IMR-90 (cell line): Measurements from ENCODE around the gene EHF. TPM values are rescaled to one million over a fixed set of nuclear protein-coding genes. Genes with fewer than 3 reads are reported as not detected.

ENCODE experiments used
- ATAC-seq: fragments of 200-7000 bp; cut with Tn5 transposase; 2 replicates; pipeline ENCODE4 v1.9.1; 2020; ENCODE audit warnings: low read depth, mild to moderate bottlenecking, moderate library complexity
- BruUV-seq: library from RNA; stranded (reverse); fragments of 400-500 nt; replicated peaks from 2 replicates; lab custom pipeline; 2021; lab: Mats Ljungman, UMichigan
- CTCF ChIA-PET: fragments of 300-600 bp; formaldehyde crosslinking; extraction: SDS; loops from one replicate; lab custom pipeline; 2021; ENCODE audit warnings: antibody characterized with exemption; lab: Yijun Ruan, JAX
- POLR2A ChIA-PET: fragments of 300-600 bp; sonication (Branson Sonifier 250); formaldehyde crosslinking; loops from one replicate; lab custom pipeline; 2022; ENCODE audit warnings: antibody characterized with exemption; ENCODE audit not compliant: unreplicated experiment; lab: Charles Lee
- DNase-seq: peaks from one replicate; pipeline ENCODE4 v3.0.0; 2013
- H2AFZ ChIP-seq: replicated peaks from 2 replicates; pipeline ENCODE3; 2013; ENCODE audit warnings: low read length, mild to moderate bottlenecking; ENCODE audit not compliant: poor library complexity
- H2AK5ac ChIP-seq: 2 replicates; pipeline ENCODE4 v1.6.1; 2013; ENCODE audit warnings: low read depth, low read length, inconsistent platforms
- H2AK9ac ChIP-seq: replicated peaks from 2 replicates; pipeline ENCODE3; 2013; ENCODE audit warnings: mild to moderate bottlenecking, low read depth, low read length, moderate library complexity; ENCODE audit not compliant: poor library complexity
- H2BK120ac ChIP-seq: 2 replicates; pipeline ENCODE4 v1.6.1; 2013; ENCODE audit warnings: low read depth, low read length, inconsistent platforms
- H2BK15ac ChIP-seq: 3 replicates; pipeline ENCODE4 v1.6.1; 2013; ENCODE audit warnings: low read depth, low read length, inconsistent platforms
- H2BK20ac ChIP-seq: 2 replicates; pipeline ENCODE4 v1.6.1; 2013; ENCODE audit warnings: low read depth, mild to moderate bottlenecking, inconsistent platforms, low read length, moderate library complexity
- H2BK5ac ChIP-seq: 2 replicates; pipeline ENCODE4 v1.6.1; 2013; ENCODE audit warnings: mild to moderate bottlenecking, low read depth, low read length, inconsistent platforms; ENCODE audit not compliant: poor library complexity, severe bottlenecking
- H3K14ac ChIP-seq: replicated peaks from 2 replicates; pipeline ENCODE4 v1.6.1; 2013; ENCODE audit warnings: low read depth, low read length, inconsistent platforms
- H3K18ac ChIP-seq: 2 replicates; pipeline ENCODE4 v1.6.1; 2013; ENCODE audit warnings: low read depth, low read length, control low read depth
- H3K23ac ChIP-seq: 2 replicates; pipeline ENCODE4 v1.6.1; 2013; ENCODE audit warnings: low read depth, low read length, inconsistent platforms
- H3K27ac ChIP-seq: 2 replicates; pipeline ENCODE4 v1.5.1; 2013; ENCODE audit warnings: mild to moderate bottlenecking, control low read depth, low read length; ENCODE audit not compliant: insufficient read depth
- H3K27me3 ChIP-seq: 2 replicates; pipeline ENCODE4 v1.6.1; 2013; ENCODE audit warnings: low read length; ENCODE audit not compliant: control insufficient read depth, insufficient read depth
- H3K36me3 ChIP-seq: 2 replicates; pipeline ENCODE4 v1.6.1; 2013; ENCODE audit warnings: low read length, mixed read lengths; ENCODE audit not compliant: control insufficient read depth, insufficient read depth
- H3K4ac ChIP-seq: 2 replicates; pipeline ENCODE4 v1.6.1; 2013; ENCODE audit warnings: low read depth, low read length, inconsistent platforms
- H3K4me1 ChIP-seq: 2 replicates; pipeline ENCODE4 v1.6.1; 2013; ENCODE audit warnings: low read length, mixed read lengths; ENCODE audit not compliant: control insufficient read depth, insufficient read depth
- H3K4me2 ChIP-seq: 2 replicates; pipeline ENCODE4 v1.6.1; 2013; ENCODE audit warnings: low read depth, mild to moderate bottlenecking, control low read depth, low read length, moderate library complexity
- H3K4me3 ChIP-seq: 2 replicates; pipeline ENCODE4 v1.5.1; 2013; ENCODE audit warnings: low read depth, mild to moderate bottlenecking, control low read depth, low read length, moderate library complexity; ENCODE audit not compliant: insufficient read depth
- H3K56ac ChIP-seq: 2 replicates; pipeline ENCODE4 v1.6.1; 2013; ENCODE audit warnings: low read length, inconsistent platforms; ENCODE audit not compliant: insufficient read depth; ENCODE audit errors: extremely low read depth
- H3K79me1 ChIP-seq, 2 experiments: 2 replicates each; pipeline ENCODE4 v1.6.1; 2013; ENCODE audit warnings: low read length in 2 of 2, inconsistent platforms in 1 of 2, low read depth in 1 of 2
- H3K9ac ChIP-seq: 2 replicates; pipeline ENCODE4 v1.6.1; 2013; ENCODE audit warnings: low read depth, low read length, control low read depth
- H3K9me1 ChIP-seq: 2 replicates; pipeline ENCODE4 v1.6.1; 2013; ENCODE audit warnings: low read length, inconsistent platforms; ENCODE audit not compliant: insufficient read depth
- H3K9me3 ChIP-seq: 2 replicates; pipeline ENCODE4 v1.6.1; 2013; ENCODE audit warnings: low read length; ENCODE audit not compliant: control insufficient read depth, insufficient read depth
- H4K20me1 ChIP-seq: 2 replicates; pipeline ENCODE4 v1.6.1; 2013; ENCODE audit warnings: low read length, inconsistent platforms; ENCODE audit not compliant: insufficient read depth
- H4K5ac ChIP-seq: 2 replicates; pipeline ENCODE4 v1.6.1; 2013; ENCODE audit warnings: mild to moderate bottlenecking, low read depth, low read length, control low read depth
- H4K8ac ChIP-seq, 2 experiments: 2 replicates each; pipeline ENCODE4 v1.6.1; 2013; ENCODE audit warnings: low read depth in 2 of 2, low read length in 2 of 2, control low read depth in 1 of 2, inconsistent platforms in 1 of 2
- H4K91ac ChIP-seq: 2 replicates; pipeline ENCODE4 v1.6.1; 2013; ENCODE audit warnings: low read depth, low read length, inconsistent platforms; ENCODE audit not compliant: insufficient read depth
- BHLHE40 ChIP-seq: fragments of 150-350 bp; IDR thresholded peaks from 2 replicates; pipeline ENCODE4 v1.6.1; 2016; ENCODE audit warnings: mild to moderate bottlenecking, low read depth, low read length
- CEBPB ChIP-seq: IDR thresholded peaks from 2 replicates; pipeline ENCODE4 v1.6.1; 2012; ENCODE audit warnings: low read depth, low read length, improper control_type of control experiment
- CHD1 ChIP-seq: IDR thresholded peaks from 2 replicates; pipeline ENCODE4 v1.6.1; 2012; ENCODE audit warnings: low read depth, low read length, improper control_type of control experiment
- CTCF ChIP-seq: conservative IDR thresholded peaks from 2 replicates; pipeline ENCODE4 v1.5.1; 2012; ENCODE audit warnings: mild to moderate bottlenecking, low read depth, low read length, improper control_type of control experiment
- ELK1 ChIP-seq: fragments of 150-350 bp; IDR thresholded peaks from 2 replicates; pipeline ENCODE4 v1.6.1; 2016; ENCODE audit warnings: low read depth, mild to moderate bottlenecking, low read length, moderate library complexity, borderline replicate concordance
- FOS ChIP-seq: fragments of 150-350 bp; IDR thresholded peaks from 2 replicates; pipeline ENCODE4 v1.6.1; 2016; ENCODE audit warnings: low read depth, low read length
- MAFK ChIP-seq: IDR thresholded peaks from 2 replicates; pipeline ENCODE4 v1.6.1; 2012; ENCODE audit warnings: low read depth, low read length, improper control_type of control experiment
- MAZ ChIP-seq: IDR thresholded peaks from 2 replicates; pipeline ENCODE4 v1.6.1; 2012; ENCODE audit warnings: low read depth, mild to moderate bottlenecking, low read length, improper control_type of control experiment, moderate library complexity, borderline replicate concordance
- MXI1 ChIP-seq: IDR thresholded peaks from 2 replicates; pipeline ENCODE4 v1.6.1; 2012; ENCODE audit warnings: low read depth, mild to moderate bottlenecking, low read length, moderate library complexity, borderline replicate concordance
- NFE2L2 ChIP-seq: fragments of 150-350 bp; IDR thresholded peaks from 2 replicates; pipeline ENCODE4 v1.6.1; 2016; ENCODE audit warnings: low read depth, mild to moderate bottlenecking, low read length
- POLR2A ChIP-seq: IDR thresholded peaks from 2 replicates; pipeline ENCODE4 v1.6.1; 2012; ENCODE audit warnings: mild to moderate bottlenecking, low read depth, low read length
- RAD21 ChIP-seq: IDR thresholded peaks from 2 replicates; pipeline ENCODE4 v1.6.1; 2012; ENCODE audit warnings: low read length, improper control_type of control experiment
- RCOR1 ChIP-seq: IDR thresholded peaks from 2 replicates; pipeline ENCODE4 v1.6.1; 2012; ENCODE audit warnings: mild to moderate bottlenecking, low read length, improper control_type of control experiment; ENCODE audit not compliant: insufficient replicate concordance
- RFX5 ChIP-seq: IDR thresholded peaks from 2 replicates; pipeline ENCODE4 v1.8.0; 2012; ENCODE audit warnings: low read depth, mild to moderate bottlenecking, low read length, moderate library complexity
- SMC3 ChIP-seq: fragments of 150-350 bp; IDR thresholded peaks from 2 replicates; pipeline ENCODE4 v1.6.1; 2016; ENCODE audit warnings: low read depth, mild to moderate bottlenecking, antibody characterized with exemption, low read length, moderate library complexity
- WGBS, 2 experiments: methylation state at CpG; one replicate each; pipeline versions ENCODE4 v1.1.5 to v1.1.7; 2013; ENCODE audit warnings: missing lambda C conversion rate in 2 of 2; ENCODE audit not compliant: insufficient read length in 1 of 2; ENCODE audit errors: extremely low coverage in 2 of 2; 5-methylcytosine and 5-hydroxymethylcytosine counted together
- dilution Hi-C: fragments of 300-500 bp; cut with HindIII; formaldehyde crosslinking; loops from one replicate; pipeline ENCODE4 v1.14.3; 2018; ENCODE audit warnings: low sequenced_read_pairs; ENCODE audit not compliant: unreplicated experiment
- in situ Hi-C: fragments of 300-500 bp; cut with MboI; formaldehyde crosslinking; loops from 3 replicates; pipeline ENCODE4 v1.14.3; 2019; ENCODE audit warnings: low sequenced_read_pairs, inconsistent platforms, mixed read lengths
- intact Hi-C: fragments of 100-400 bp; cut with micrococcal nuclease; formaldehyde crosslinking; loops from 2 replicates; pipeline ENCODE4 v1.10.0; 2022
- polyA plus RNA-seq, 3 experiments: library from polyadenylated mRNA; depleted of rRNA; stranded (reverse); fragments of >200 nt; gene quantifications; 2 replicates each; pipeline ENCODE4 v1.2.3, GENCODE V29; 2012; ENCODE audit warnings: low replicate concordance in 1 of 3
- total RNA-seq: library from RNA; depleted of rRNA; stranded (reverse); fragments of >200 nt; gene quantifications from 2 replicates; pipeline ENCODE4 v1.2.3, GENCODE V29; 2012
- TF ChIP-seq, protein P1 (sequence below): fragments of 150-350 bp; IDR thresholded peaks from 2 replicates; pipeline ENCODE4 v1.6.1; 2017; ENCODE audit warnings: mild to moderate bottlenecking, antibody characterized with exemption, low read length, low read depth

EHF gene
- total and polyA plus RNA-seq, 2 of the 4 experiments (the other 2 are of a cell fraction), result under 0.01 TPM; not detected in 1

DNA sequence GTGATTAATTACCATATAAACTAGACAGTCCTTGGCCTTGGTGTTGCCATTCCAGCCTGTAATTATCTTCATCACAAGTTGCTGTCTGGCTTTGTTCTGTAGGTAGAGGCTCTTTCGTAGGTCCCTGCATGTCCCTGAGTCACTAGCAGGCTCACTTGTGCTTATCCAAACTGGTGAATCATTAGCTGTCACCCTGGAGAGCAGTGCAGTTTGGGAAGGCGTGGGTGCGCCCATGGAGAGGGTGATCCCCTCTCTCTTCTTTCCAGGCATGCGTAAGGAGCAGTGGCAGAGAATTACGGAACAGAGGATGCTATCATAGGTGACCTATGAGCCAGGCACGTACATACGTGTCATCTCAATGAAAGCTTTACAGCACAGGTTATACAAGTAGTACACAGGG lies 11.0 kb upstream of the EHF start:
- H2BK15ac ChIP-seq, result no peak overlapping the region
- CTCF ChIA-PET, result no interaction called here
- no peak for DNase-seq

More for the DNA sequence above, 11.0 kb upstream of the EHF start:
- H3K4me2 ChIP-seq, result no peak overlapping the region
- no peaks in the 10 kb centered on the region; the same call in 1 of the 2 replicates for H3K27me3 ChIP-seq
- H2BK20ac ChIP-seq, result no peak overlapping the region
- H2AK5ac ChIP-seq, result peak overlapping the region; percentile 24; the same call in 1 of the 2 replicates
- H3K4ac ChIP-seq, result no peak overlapping the region
- no peak overlapping the region for H3K4me3 ChIP-seq
- no peak overlapping the region; the same call in 1 of the 2 replicates for H3K14ac ChIP-seq
- H4K20me1 ChIP-seq, result no peaks in the 10 kb centered on the region
- H3K9ac ChIP-seq, result no peak overlapping the region
- H4K91ac ChIP-seq, result no peak overlapping the region
- no peak; the same call in 1 of the 2 replicates for ATAC-seq
- no peak overlapping the region for H2AK9ac ChIP-seq
- no peak overlapping the region for H3K56ac ChIP-seq
- no TSS peak for BruUV-seq
- peak overlapping the region; percentile 34 for H2AFZ ChIP-seq
- no peaks in the 10 kb centered on the region for H3K36me3 ChIP-seq
- H3K27ac ChIP-seq, result no peak overlapping the region
- no peak overlapping the region for H2BK120ac ChIP-seq
- 93% methylated on average over 2 of the region's 7 CpGs; no CpG with 5 or more reads in 1 of the 2 experiments for WGBS, 2 experiments
- H3K23ac ChIP-seq, result no peak overlapping the region
- POLR2A ChIA-PET, result no interaction called here
- intact Hi-C loops, result no loop called here
- H3K4me1 ChIP-seq, result peaks cover 3% of the 10 kb centered on the region; the same call in 1 of the 2 replicates
- H3K18ac ChIP-seq, result no peak overlapping the region
- dilution Hi-C loops, result no loop called here
- no peaks in the 10 kb centered on the region for H3K79me1 ChIP-seq
- TF ChIP-seq RFX5 (no peak), FOS (no peak), BHLHE40 (no peak), CHD1 (no peak), ELK1 (no peak), POLR2A (no peak), NFE2L2 (no peak), SMC3 (no peak), MAFK (no peak), MAZ (no peak), RAD21 (no peak), CEBPB (no peak), CTCF (no peak), MXI1 (no peak), RCOR1 (no peak)
- TF ChIP-seq, protein P1, sequence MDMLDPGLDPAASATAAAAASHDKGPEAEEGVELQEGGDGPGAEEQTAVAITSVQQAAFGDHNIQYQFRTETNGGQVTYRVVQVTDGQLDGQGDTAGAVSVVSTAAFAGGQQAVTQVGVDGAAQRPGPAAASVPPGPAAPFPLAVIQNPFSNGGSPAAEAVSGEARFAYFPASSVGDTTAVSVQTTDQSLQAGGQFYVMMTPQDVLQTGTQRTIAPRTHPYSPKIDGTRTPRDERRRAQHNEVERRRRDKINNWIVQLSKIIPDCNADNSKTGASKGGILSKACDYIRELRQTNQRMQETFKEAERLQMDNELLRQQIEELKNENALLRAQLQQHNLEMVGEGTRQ, result no peak
- no peak overlapping the region for H2BK5ac ChIP-seq
- H3K9me1 ChIP-seq, result peaks cover 8% of the 10 kb centered on the region; the same call in 1 of the 2 replicates
- H4K8ac ChIP-seq, result no peak overlapping the region
- H4K5ac ChIP-seq, result no peak overlapping the region
- H3K9me3 ChIP-seq, result no peaks in the 10 kb centered on the region
- in situ Hi-C loops, result no loop called here
